NCI-H748 (cell line): ENCODE measurements around the gene PSD.
A peak's percentile ranks its signal among the peaks of the same experiment; 100 is the strongest.

Source experiments
- DNase-seq: peaks from one replicate; lab custom pipeline; 2025; ENCODE audit not compliant: unreplicated experiment; lab: John Stamatoyannopoulos, UW

Gene PSD

DNA sequence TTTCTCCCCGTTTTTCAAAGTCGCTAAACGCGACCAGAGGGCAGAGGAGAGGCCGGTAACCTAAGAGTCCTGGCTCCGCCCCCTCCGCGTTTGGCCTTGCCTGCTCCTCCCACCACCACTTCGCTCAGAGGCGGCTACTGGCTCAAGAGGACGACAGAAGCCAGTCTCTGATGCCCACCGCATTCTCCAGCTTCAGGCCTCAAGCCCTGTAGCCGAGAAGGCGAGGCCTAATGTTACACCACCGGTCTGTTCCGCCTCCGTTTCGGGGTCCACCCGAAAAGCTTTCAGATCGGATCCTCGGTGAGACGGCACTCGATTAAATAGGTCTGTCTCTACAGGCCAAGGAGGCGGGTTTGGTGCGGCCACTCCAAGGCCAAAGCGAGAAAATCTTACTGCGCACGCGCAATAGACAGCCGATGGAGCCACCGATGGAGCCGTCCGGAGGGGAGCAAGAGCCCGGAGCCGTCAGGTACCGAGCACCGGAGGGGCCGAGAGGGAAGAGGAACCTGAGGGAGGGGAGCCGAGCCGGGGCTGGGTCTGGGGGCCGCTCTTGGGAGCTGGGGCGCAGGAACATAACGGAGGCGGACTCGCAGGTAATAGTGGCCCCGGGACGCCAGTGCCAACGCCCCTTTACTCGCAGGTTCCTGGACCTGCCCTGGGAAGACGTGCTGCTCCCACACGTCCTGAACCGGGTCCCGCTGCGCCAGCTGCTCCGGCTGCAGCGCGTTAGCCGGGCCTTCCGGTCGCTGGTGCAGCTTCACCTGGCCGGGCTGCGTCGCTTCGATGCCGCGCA is 2.3 kb upstream of the PSD start, which contains the start of gene FBXL15:
Gene FBXL15 (plus strand): TSS at position 123 of the 793 bp plus-strand sequence. CDS start 294 bp downstream, at position 417.
- peak; percentile 94 for DNase-seq

DNA sequence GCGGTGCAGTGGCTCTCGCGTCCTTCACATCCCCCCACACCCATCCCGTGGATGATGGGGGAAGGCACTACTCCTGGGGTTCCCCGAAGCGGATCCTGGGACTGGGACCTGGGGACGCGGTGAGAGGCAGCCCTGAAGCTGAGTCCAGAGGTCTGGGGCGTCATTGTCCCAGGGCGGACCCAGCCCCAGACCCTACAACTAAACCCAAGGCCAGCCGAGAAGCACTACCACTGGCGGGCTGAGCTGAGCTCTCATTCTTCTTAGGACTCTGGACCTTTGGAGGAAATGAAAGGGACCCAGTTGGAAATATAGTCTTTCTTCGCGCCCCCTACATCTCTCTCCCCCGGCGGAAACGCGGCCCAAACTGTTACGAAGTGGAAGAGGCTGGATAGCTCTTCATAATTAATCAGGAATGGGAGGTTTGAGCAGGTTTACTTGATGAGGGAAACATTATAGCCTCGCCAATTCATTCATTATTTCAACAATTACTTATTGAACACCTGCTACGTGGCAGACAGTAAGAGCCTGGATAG is 1.7 kb upstream of the PSD start:
- peak; percentile 50 for DNase-seq

DNA sequence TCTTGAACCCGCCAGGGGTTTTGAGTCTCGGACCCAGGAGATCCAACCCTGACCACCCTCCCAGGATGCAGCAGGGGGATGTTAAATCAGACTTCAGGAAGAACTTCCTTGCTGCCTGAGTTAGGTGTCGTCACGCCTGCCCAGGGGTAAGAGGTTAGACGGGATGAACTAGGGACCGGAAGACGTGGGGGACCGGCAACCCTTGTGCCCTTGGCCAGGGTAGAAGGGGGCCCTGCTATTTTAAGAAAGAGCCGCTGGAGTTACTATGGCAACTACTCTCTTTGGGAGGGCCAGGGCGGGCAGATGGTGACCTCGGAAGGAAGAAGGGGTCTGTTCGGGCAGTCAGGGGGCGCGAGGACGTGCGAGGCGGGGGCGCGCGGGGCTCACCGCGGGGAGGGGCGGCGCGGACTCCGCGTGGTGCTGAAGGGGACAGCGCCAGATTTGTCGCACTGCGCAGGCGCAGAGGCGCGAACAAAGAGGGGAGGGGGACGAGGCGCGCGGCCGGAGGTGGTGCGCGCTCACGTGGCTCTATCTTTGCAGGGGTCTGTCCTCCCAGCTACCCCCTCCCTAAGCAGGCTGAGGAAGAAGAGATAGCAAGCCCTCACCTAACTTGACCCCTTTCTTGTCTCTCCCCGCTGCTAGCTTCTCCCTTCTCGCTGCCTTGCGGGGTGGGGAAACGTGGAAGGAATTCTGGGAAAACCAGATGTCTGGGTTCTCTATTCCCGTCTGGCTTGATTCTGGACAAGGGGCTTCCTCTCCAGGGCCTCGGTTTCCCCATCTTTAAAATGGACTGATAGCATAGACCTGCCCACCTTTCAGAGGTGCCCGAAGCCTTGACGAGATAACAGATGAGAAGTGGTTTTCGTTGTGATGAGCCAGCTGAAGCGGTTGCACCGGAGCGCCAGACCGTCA is 940 bp upstream of the PSD start:
- DNase-seq = peak; percentile 82

DNA sequence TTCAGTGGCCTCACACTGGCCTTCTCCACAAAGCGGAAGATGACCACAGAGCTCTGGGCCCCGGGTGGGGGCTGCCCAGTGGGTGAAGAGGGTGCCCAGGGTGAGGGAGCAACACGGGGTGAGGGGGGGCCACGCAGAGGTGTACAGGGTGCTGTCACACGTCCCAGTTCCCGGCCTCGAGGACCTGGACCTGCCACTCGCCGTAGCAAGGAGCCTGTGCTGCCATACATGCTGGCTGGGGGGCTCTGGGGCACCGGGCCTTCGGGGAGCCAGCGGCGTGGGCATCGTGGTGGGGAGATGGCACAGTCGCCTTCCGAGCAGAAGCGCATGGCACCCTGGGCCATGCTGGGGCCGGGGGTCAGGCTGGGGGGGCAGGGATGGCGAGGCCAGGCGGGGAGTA is 1.9 kb downstream of the PSD start:
- DNase-seq = no peak

DNA sequence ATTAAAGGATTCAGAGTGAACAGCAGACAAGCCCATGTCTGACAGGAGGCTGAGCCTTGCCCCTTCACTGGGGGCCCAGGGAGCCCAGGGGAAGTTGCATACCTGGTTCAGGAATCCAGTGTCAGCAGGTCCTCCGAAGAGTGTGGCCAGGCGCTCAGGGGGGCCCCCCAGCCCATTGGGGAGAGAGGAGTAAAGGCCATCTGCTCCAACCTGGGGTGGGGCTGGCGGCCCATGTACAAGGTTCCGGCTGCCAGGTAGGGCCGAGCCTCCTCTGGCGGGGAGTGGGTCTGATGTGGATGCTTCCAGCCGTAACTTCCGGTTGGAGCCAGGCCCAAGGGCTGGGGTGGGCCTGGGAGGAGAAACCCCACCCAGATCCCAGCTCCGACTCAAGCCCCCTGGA is 2.3 kb downstream of the PSD start:
- DNase-seq = no peak

DNA sequence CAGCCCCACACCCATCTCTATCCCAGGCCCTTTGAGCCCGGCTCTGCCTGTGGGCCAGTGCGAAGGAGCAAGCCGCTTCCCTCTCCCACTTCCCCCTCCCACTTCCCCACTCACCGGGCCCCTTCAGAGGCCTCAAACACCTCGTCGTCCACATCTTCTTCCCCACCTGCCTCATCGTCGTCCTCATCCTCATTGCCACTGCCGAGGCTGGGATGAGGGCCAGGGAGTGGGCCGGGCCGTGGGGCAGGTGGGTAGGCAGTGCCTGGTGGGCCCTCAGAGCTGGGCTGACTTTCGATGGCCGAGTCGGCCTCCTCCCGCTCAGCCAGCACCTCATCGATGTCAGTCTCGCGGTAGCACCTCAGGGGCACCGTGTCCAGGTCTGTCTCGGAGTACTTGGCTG is 3.8 kb downstream of the PSD start:
- DNase-seq = no peak

DNA sequence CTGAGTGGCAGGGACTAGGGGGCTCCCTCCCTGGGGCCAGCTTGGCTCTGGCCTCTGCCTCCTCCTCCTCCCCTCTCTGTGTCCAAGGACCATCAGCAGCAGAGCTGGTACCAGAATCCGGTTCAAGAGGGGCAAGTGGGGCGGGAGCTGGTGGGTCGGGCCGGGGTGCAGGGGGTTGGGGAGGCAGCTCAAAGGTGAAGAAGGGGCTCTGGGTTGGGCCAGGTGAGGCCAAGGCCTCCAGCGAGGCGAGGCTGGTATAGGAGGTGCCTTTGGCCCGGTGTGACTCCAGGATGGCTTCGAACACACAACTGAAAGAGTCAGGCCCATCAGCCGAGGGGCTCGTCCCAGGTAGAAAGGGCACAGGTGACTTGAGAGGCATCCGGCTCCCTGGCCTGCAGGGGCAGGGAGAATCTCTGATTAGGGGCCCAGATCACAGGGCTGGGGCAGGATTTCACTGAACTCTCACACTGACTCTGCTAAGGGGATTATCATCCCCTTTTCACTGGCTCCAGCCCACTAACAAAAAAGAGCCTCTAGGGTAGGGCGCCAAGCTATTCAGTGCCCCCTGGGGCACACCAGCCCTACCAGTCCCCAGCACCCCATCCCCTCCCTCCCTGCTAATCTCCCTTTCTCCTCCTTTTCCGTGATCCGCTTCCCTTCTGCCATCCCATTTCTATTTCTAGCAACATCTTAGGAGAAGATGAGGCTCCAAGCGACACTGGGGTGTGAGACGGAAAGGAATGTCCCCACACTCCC is 4.6 kb downstream of the PSD start:
- no peak for DNase-seq

DNA sequence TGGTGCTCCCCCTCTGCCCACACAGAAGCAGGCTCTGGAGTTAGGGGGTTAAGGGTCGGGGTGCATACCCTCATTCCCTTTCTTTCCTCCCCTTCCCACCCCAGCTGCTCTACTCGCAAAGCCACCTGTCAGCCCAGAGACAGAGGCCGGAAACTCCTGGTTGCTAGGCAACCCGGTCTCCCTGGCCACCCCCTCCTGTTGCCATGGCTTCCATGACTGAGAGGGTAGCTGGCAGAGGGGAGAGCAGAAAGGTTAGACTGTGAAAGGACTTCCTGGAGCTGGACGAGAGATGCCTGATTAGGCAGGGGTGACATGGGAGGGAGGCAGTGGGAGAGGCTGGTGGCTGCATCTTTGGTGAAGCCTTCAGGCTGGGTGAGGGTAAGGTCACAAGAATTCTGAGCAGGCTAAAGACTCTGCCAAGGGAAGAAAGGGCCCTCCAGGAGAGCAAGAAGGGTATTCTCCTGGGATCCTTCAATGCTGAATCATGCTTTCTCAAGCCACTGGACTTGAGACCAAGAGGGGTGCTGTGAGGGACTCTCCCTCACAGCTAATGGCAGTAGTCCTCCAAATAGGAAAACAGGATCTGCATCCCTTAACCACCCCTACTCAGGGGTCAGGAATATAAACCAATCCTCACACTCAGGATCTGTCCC is 5.4 kb downstream of the PSD start:
- peak; percentile 95 for DNase-seq

DNA sequence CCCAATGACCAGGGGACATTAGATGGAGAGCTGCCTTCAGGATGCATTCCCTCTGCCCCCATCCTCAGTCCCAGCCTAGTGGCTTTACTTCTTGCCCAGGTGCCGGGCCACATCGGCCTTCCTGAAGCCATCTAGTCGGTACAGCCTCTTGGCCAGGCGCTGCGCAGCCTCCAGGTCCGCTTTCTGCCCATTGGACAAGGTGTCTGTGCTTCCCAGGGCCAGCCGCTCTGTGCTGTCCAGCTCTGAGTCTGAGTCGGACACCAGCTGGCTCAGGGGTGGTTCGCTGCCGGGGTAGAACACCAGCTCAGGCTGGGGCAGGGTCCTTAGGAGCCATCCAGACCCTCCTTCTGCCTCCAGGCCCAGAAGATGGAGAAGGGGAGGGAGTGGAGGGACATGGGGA is 6.3 kb downstream of the PSD start:
- no peak for DNase-seq

DNA sequence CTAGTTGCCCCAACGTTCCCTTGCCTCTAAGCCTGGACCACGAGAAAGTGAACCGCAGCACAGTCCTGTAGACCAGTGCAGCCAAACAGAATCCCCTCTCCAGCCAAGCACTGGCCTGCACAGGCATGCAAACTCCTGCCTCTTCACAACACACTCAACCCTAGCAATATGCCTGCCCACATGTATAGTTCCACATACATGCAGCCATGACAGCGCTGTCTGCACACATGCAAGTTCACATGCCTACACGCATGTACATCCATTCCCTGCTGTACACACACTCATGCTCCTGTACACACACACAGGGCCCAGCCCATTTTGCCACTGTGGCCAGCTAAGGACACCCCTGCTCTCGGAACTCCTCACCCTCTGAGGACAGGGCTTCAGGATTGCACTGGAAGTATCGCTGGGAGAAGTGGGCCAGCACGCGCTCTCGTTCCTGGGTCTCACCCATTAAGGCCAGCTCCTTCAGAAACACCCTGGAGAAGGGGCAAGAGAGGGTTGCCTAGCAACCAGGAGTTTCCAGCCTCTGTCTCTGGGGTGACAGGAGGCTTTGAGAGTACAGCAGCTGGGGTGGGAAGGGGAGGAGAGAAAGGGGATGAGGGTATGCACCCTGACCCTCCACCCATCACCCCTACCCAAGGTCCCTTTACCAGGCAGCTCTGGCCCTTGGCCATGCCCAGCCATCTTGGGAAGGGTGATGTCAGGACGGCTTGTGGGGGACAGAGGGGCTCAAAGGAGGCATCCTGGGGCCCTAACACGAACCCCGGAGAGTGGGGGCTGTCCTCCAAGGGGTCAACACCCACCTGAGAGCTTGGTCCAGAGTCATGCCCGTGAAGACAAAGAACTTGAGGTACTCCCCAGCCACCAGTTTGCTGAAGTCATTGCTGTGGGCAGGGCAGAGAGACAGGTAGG is 7.0 kb downstream of the PSD start:
- no peak for DNase-seq

DNA sequence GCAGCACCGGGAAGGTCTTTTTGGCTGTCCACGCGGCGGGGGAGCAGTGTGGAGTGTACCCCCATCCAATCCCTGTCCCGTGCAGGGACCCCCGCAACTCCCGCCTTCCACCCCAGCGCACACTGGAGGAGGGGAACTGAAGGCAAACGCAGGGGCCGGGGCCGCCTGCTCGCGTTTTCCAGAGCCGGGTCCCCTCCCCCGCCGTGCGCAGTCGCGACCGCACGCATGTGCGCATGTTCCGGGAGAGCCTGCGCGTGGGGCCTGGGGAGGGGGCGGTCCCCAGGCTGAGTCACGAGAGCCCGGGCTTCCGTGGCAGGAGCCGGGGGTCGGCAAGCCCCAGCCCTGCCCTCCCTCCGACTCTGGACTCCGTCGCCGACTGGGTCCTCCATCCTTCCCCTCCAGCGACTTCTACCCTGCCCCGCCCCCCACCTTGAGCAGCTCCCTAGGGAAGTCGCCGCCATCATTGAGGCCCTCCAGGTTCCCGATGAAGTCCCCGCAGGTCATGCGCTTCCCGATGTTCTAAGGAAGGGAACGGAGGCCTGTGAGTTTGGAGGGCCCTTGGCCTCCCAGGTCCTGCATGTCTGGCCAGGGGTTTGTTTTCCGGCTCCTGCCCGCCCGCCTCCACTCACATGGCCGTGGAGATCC is 8.0 kb downstream of the PSD start:
- DNase-seq = no peak

DNA sequence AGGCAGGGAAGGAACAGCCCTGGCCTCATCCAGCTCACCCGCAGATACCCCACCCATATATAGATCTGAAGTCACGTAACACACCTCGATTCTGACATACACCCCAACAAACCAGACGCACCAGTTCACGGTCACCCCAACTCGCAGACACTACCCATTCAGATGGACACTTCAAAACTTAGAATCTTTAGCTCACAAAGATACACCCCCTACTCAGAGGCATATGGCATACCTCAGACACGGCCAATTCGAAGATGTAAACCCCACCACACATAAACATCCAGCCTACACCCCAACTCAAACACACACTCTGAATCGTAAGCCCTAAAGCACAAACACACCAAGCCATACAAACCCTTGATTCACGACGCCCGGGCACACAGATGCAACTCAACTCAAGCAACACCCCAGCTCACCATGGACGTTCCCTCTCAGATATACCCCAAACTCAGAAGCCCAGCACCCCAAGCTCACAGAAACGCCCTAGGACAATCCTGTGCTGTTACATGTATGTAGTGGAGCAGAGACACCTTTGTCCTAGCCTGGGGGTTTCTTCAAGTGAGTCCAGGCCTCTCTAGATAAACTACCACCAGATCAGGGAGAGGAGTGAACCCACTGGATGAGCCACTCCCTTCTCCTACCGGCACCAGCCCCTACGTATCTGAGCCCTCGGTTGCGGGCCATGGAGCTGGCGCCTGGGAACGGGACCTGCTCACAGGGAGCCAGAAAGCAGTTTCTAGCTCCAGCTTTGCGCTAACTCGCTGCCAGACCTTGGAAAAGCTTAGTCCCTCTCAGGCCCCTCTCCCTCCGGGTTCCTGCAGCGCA is 8.8 kb downstream of the PSD start:
- DNase-seq = peak; percentile 2

DNA sequence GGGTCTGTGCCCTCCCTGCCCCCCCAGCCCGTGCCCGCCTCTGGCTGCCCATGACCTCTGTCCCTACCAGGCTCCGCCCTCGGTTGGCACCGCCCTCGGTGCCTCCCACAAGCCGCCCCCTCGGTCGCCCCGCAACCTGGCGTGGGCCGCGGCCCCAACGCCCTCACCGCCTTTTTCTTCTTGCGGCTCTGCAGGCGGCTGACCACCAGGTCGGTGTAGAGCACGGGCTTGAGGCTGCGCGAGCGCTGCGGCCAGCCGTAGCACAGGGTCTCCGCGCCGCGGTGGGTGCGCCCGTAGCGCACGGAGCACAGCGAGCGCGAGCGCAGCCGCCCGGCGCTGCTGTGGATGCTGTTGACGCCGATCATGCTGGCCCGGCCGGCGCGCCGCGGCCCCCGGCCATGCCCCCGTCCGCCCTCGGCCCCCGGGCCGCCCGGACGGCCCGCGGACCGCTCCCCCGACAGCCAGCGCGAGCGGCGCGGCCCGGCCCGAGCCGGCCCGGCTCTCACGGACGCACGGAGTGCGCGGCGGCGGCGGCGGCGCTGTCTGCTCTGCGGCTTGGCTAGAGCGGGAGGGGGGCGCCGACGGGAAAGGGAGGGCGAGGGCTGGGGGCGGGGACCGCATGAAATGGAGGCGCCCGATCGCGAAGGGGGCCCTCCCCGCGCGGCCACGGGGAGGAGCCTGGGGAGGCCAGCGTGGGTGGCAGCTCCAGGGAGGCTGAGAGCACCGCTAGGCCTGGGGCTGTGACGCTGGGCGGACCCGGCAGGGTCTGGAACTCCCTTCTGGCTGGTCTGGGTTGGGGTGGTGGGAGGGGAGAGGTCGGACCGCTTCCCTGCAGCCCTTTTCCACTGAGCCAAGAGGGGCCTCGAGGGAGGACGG is 9.6 kb downstream of the PSD start:
- peak; percentile 52 for DNase-seq

DNA sequence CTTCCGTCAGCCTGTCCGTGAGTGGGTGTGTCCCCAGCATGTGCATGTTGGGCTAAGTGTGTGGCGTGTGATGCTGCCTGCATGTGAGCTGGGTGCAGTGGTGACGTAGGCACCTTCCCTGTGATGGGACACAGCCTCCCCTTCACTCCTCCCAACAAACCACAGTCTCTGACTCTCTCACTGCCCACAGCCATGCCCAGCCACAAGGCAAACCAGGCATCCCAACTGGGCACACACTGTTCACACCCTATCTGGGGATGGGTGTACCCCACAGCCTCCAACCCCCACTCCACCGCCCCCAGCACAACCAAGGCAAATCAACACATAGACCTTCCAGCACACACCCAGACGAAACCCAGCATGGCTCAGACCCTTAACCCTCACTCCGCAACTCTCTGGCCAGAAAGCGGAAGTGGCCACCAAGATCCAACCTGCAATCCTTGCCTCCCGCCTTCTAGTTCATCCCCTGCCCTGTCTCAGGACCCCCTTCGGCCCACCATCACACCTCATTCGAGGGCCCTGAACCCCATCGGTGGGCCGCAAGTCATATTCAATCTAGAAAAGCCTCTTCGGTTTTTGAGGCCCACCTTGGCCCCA is 10.4 kb downstream of the PSD start:
- DNase-seq = no peak

DNA sequence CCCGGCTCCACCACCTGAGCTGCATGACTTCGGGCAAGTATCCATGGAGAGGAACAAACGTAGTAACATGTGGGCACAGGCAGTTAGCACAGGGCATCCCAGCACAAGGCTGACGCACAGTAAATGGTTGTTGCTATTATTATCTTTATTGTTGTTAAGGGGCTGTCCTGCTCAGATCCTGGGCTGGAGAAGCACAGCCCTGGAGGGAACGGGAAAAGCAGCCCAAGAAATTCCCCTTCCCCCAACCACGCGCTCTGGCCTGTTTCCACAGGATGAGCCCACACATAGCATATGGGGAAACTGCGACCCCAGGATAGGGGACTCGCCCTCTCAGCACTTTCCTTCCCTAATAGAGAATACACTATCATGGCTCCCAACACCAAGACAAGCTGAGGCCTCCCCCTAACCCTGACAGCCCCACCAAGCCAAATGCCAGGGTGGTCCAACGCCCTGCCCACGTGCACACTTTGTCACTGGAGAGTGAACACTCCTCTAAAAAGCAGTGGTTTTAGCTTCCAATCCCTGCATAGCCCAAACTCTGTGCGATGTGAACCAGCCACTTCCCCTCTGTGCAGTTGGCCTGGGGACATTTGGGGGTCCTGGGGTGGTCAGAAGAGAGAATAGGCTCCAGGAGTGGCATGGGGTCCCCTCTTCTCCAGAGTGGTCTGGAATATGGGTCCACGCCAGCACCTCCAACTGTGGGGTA is 11.0 kb downstream of the PSD start:
- no peak for DNase-seq

DNA sequence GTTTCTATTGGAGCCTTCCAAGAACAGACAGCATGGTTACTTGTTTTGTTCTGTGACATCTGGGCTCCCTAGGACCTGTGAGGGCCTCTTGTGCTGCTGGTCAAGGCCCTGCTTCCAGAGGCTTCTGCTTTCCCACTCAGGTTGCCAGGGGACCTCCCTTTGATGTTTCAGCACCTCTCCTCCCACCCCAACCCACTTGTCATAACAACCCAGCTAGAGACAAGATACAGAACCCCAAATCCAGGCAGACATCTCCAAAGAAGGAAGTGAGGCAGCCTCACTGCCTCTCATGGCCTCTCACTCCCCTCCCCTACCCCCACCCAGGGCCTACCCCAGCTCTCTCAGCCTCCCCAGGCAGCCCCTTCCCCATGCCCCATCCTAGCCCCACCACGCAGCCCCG is 11.8 kb downstream of the PSD start:
- no peak for DNase-seq
